Measurements from ENCODE around the gene RRAS2.
"Not testable (repeated sequence)": the region's sequence is repeated elsewhere in the genome, so short reads cannot be mapped to it uniquely, and the experiment has no call there.

The RRAS2 gene

GRCh38 chr11:14358729-14359439 is at the start of gene RRAS2:
Gene RRAS2, minus strand, starts transcription at chr11:14359183. Its CDS starts 313 bp downstream, at chr11:14358870.
- H3K4me3 ChIP-seq (ENCODE audit: low read depth, low read length) = peak within 1 kb of the TSS; percentile 76
- DNase-seq (ENCODE audit: low read depth, low spot score) = no peak
- ChIA-PET POLR2A (interaction anchor here (0.8 to 1.1 kb wide), 5 partner anchors 12 to 96 kb away, joined by 3 to 10 read pairs (median 3); no protein-coding TSS in a partner anchor), CTCF (interaction anchor here (1.0 to 2.1 kb wide), 6 partner anchors 14 to 96 kb away, joined by 3 to 11 read pairs (median 4); no protein-coding TSS in a partner anchor)
- TF ChIP-seq CTCF (IDR thresholded peaks at IDR 0.05; ENCODE audit: insufficient read depth, low read length, missing control alignments) = no peak

GRCh38 chr11:14408612-14409011 is 49.6 kb upstream of the RRAS2 start:
- TF ChIP-seq CTCF (IDR thresholded peaks at IDR 0.05; ENCODE audit: insufficient read depth, low read length, missing control alignments) = no peak
- POLR2A ChIA-PET = no interaction called here
- CTCF ChIA-PET = no interaction called here
- DNase-seq (ENCODE audit: low read depth, low spot score) = no peak
- H3K4me3 ChIP-seq (ENCODE audit: low read depth, low read length) = no peak overlapping the region

- DNase-seq (ENCODE audit: low read depth, low spot score); H3K4me3 ChIP-seq (ENCODE audit: low read depth, low read length); POLR2A ChIA-PET: not testable (repeated sequence)
- CTCF ChIA-PET = interaction anchor here (0.7 to 1.2 kb wide), 2 partner anchors 47 to 49 kb away, joined by 3 to 4 read pairs; no protein-coding TSS in a partner anchor
Observed at GRCh38 chr11:14406116-14406515, 47.1 kb upstream of the RRAS2 start.

- POLR2A ChIA-PET; H3K4me3 ChIP-seq (ENCODE audit: low read depth, low read length); CTCF ChIA-PET; DNase-seq (ENCODE audit: low read depth, low spot score): not testable (repeated sequence)
Observed at GRCh38 chr11:14403528-14403927, 44.5 kb upstream of the RRAS2 start.

GRCh38 chr11:14399087-14399486 is 40.1 kb upstream of the RRAS2 start:
- no peak for DNase-seq (ENCODE audit: low read depth, low spot score)
- no peak overlapping the region for H3K4me3 ChIP-seq (ENCODE audit: low read depth, low read length)
- ChIA-PET CTCF (interaction anchor here (1.9 kb wide), 1 partner anchor 91 kb away, joined by 4 read pairs; no protein-coding TSS in a partner anchor), POLR2A (interaction anchor here (1.2 kb wide), 1 partner anchor 56 kb away, joined by 4 read pairs; no protein-coding TSS in a partner anchor)
- no peak for TF ChIP-seq CTCF (IDR thresholded peaks at IDR 0.05; ENCODE audit: insufficient read depth, low read length, missing control alignments)

- POLR2A ChIA-PET = no interaction called here
- no peak overlapping the region for H3K4me3 ChIP-seq (ENCODE audit: low read depth, low read length)
- CTCF ChIA-PET = no interaction called here
- no peak for DNase-seq (ENCODE audit: low read depth, low spot score)
- no peak for TF ChIP-seq CTCF (IDR thresholded peaks at IDR 0.05; ENCODE audit: insufficient read depth, low read length, missing control alignments)
Observed at GRCh38 chr11:14396273-14396672, 37.3 kb upstream of the RRAS2 start.

- DNase-seq (ENCODE audit: low read depth, low spot score) = no peak
- ChIA-PET POLR2A (no interaction called here), CTCF (no interaction called here)
- H3K4me3 ChIP-seq (ENCODE audit: low read depth, low read length) = no peak overlapping the region
- TF ChIP-seq CTCF (IDR thresholded peaks at IDR 0.05; ENCODE audit: insufficient read depth, low read length, missing control alignments) = no peak
Observed at GRCh38 chr11:14393889-14394288, 34.9 kb upstream of the RRAS2 start.
